Bone marrow (tissue), 2 donors: ENCODE measurements around the gene ASPSCR1.

Experiments used
- DNase-seq, 2 donors: peaks; one replicate each; lab custom pipeline; 2025; lab: John Stamatoyannopoulos, UW

The ASPSCR1 gene

GRCh38 chr17:81999587-81999975 is 22.2 kb downstream of the ASPSCR1 start:
- DNase-seq, result no peak

- DNase-seq, result no peak
These were observed 22.8 kb downstream of the ASPSCR1 start for GRCh38 chr17:81999976-82000802.

GRCh38 chr17:82000803-82001570 is 23.6 kb downstream of the ASPSCR1 start:
- no peak for DNase-seq

- DNase-seq, result no peak
These were observed 24.2 kb downstream of the ASPSCR1 start for GRCh38 chr17:82001571-82002056.

GRCh38 chr17:82003411-82004381 is 26.3 kb downstream of the ASPSCR1 start:
- DNase-seq, result no peak

GRCh38 chr17:82004517-82005455 is 27.4 kb downstream of the ASPSCR1 start:
- no peak for DNase-seq

- no peak for DNase-seq
These were observed 28.4 kb downstream of the ASPSCR1 start for GRCh38 chr17:82005701-82006348.

GRCh38 chr17:82006468-82007227 is 29.2 kb downstream of the ASPSCR1 start:
- no peak for DNase-seq

- DNase-seq, result no peak
These were observed 29.7 kb downstream of the ASPSCR1 start for GRCh38 chr17:82007228-82007494.

- DNase-seq, result no peak
These were observed 30.2 kb downstream of the ASPSCR1 start for GRCh38 chr17:82007495-82008257.

- DNase-seq, result no peak
These were observed 31.0 kb downstream of the ASPSCR1 start for GRCh38 chr17:82008258-82008940.

GRCh38 chr17:82008941-82009405 is 31.5 kb downstream of the ASPSCR1 start:
- DNase-seq, result no peak

- DNase-seq, result no peak
These were observed 32.0 kb downstream of the ASPSCR1 start for GRCh38 chr17:82009413-82009812.

- no peak for DNase-seq
These were observed 33.4 kb downstream of the ASPSCR1 start for GRCh38 chr17:82010575-82011525.

GRCh38 chr17:82011617-82012187 is 34.3 kb downstream of the ASPSCR1 start:
- DNase-seq, result no peak

- DNase-seq, result no peak
These were observed 34.8 kb downstream of the ASPSCR1 start for GRCh38 chr17:82012261-82012639.
